Loucy (cell line): ENCODE measurements around the gene CENPVL3.

Experiments
- CTCF ChIP-seq: fragments of 200-600 bp; sonication (generic); conservative IDR thresholded peaks from 2 replicates; pipeline ENCODE4 v1.5.1; 2014; ENCODE audit warnings: mild to moderate bottlenecking, antibody characterized with exemption, low read length
- EZH2phosphoT487 ChIP-seq: fragments of 200-600 bp; IDR thresholded peaks from 2 replicates; pipeline ENCODE4 v1.6.1; 2018; ENCODE audit warnings: antibody characterized with exemption, mild to moderate bottlenecking, moderate library complexity, borderline replicate concordance

- TF ChIP-seq CTCF (no peak), EZH2phosphoT487 (no peak)
Measured at GRCh38 chrX:51569561-51569960, 49.2 kb downstream of the CENPVL3 start.
